HG03039 (cell line): ENCODE measurements around the gene UBAC1.
"Not testable (repeated sequence)": the region's sequence is repeated elsewhere in the genome, so short reads cannot be mapped to it uniquely, and the experiment has no call there.

Source experiments
- ATAC-seq: cut with Tn5 transposase; IDR thresholded peaks from one replicate; pipeline ENCODE4 v1.9.1; 2021; ENCODE audit warnings: mild to moderate bottlenecking, moderate library complexity; ENCODE audit not compliant: unreplicated experiment

Gene UBAC1

GRCh38 chr9:135905380-135906258 is 55.6 kb downstream of the UBAC1 start:
- no peak for ATAC-seq

DNA sequence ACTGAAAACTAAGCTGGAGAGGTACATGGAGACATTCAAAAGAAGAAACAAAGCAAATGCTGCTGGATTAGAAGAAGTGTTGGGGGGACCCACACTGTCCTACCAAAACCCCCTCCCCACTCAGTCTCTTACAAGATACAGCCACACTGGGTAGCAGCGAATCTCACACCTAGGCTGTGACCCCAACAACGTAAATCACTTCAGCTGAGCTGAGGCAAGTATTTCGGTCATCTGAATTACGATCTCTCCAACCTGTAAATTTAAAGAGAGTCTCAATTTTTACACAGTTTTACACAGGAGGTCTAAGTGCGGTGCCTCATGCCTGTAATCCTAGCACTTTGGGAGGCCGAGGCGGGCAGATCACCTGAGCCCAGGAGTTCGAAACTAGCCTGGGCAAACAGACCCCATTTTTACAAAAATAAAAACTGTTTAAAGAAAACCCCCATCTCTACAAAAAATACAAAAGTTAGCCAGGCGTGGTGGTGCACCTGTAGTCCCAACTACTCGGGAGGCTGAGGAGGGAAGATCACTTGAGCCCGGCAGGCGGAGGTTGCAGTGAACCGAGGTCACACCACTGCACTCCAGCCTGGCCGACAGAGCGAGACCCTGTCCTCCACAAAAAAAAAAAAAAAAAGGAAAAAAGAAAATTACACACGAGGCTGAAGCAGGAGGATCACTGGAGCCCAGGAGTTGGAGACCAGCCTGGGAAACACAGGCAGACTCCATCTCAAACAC is 57.2 kb downstream of the UBAC1 start:
- ATAC-seq = no peak

DNA sequence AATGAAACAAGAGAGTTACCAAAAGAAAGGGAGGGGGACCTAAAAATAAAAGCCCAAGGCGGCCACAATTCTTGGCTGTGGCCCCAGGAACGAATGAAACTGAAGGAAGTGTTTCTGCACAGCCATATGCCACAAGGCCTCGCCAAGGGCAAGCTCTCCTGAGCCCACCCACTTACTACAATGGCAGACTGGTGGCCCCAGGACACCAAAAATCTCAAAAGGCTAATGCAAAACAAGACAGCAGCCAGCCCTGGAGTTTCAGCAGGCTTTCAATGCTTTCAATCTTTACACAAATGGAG is 57.9 kb downstream of the UBAC1 start:
- no peak for ATAC-seq

DNA sequence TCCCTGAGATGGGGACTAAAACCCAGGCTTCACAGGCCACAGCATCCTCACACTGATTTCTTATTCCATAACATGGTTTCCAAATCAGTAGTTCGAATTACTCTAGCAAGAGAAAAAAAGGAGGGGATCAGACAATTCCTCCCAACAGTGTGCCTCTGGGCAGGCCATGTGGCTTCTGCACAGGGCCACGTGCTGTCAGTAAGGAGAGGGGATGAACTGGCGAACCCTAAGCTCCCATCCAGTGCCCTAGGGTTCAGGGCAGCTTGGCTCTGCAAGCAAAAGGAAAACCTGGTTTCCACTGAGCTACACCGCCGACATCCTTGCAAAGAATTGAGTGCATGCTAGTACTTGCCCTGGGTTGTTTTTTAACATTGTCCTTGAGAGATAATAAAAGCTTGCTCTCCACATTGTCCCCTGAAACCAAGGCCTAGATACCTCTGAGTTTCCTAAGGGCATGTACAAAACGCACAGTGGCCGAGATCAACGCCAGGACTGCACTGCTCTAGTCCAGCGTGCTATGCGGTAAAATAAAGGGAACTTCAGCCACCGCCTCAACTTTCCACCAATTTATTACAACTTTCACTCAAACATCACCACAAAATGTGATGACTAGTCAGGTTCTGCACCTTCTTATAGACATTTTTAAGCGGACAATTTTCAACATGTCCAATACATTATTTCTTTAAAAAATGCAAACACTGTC is 58.4 kb downstream of the UBAC1 start:
- ATAC-seq = no peak

DNA sequence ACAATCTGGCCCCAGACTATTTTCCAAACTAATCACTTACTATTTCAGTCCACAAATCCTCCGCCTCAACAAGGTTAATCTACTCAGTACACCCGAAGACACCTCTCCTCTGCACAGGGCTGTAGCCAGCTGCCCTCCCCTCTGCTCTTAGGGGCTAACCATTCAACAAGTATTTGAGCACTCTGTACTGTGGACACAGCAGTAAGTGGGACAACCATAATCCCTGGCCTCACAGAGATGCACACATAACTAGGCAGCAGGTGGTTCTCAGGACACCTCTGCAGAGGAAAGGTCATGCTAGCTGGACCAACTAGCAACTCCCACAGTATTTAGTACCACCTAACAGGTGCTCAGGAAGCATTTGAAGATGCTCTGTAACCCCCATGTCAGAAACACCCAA is 59.3 kb downstream of the UBAC1 start:
- no peak for ATAC-seq

- no peak for ATAC-seq
These were observed 60.0 kb downstream of the UBAC1 start for GRCh38 chr9:135901031-135901758.

DNA sequence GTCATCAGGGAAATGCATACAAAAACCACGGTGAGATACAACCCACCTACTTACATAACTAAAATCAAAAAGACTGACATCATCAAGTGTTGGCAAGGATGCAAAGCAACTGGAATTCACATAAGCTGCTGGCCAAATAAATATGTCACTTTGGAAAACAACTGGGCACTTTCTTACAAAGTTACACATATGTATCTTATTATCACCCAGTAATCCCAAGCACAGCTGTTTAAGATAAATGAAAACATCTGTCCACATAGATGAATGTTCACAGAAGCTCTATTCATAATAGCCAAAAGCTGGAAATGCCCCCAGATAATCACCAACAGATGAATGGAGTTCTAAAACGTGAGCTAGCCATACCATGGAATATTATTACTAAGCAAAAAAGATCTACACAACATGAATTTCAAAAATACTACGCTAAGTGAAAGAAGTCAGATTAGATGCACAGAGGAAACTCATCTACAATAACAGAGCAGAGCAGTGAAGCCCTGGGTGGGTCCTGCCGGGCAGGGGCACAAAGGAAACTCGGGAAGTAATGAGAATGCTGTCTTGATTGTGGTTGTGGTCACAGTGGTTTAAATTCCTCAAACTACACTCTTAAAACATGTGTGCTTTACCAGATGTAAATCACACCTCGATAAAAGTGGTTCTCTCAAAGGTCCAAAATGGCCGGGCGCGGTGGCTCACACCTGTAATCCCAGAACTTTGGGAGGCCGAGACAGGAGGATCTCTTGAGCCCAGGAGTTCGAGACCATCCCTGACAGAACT is 62.4 kb downstream of the UBAC1 start:
- ATAC-seq = no peak

DNA sequence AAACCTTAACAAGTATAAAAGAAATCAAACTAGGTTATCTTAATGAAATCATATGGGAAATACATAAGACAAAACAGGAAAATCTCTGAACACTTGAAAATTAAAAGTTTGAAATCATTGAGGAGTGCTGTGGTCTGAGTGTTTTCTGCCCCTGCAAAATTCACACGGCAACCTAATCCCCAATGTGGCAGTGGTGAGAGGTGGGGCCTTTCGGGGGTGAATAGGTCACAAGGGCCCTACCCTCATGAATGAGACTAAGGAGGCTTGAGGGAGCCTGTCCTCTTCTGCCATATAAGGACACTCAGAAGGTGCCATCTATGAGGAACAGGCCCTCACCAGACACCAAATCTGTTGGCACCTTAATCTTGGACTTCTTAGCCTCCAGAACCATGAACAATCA is 64.5 kb downstream of the UBAC1 start:
- ATAC-seq = no peak

DNA sequence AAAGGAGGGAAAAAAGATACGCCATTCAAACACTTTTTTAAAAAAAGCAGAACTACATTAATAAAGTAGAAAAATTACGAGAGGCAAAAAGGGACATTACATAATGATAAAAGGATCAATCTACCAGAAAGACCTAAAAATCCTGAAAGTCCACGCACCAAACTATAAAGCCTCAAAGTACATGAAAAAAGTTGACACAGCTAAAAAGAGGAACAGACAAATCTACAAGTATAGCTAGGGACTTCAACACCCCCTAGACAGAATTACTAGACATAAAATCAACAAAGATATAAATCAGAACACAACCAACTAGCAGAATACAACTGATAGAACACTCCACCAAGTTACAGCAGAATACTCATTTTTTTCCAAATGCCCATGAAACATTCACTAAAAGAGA is 65.0 kb downstream of the UBAC1 start:
- no peak for ATAC-seq

DNA sequence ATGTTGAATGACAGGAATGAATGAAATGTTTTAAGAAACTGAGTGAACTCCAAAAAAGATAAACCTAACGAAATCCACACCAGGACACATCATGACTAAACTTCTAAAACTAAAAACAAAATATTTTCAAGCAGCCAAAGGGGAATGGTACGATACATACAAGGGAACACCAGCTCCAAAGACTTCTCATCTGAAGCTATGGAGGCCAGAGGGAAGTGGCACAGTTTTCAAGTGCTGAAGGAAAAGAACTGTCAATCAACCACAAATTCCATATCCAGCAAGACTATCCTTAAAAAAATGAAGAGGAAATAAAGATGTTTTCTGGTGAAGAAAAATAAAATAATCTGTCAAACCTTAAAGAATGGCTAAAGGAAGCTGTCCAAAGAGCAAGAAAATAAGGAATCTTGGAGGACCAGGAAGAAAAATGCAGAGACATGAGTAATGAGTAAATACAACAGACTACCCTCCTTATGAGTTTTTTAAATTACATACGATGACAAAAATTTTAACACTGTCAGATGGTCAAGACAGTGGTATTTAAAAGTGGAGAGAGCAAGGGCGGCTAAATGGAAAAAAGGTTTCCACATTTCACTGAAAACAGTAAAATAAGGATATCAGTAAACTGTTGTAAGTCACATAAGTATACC is 65.8 kb downstream of the UBAC1 start:
- no peak for ATAC-seq

DNA sequence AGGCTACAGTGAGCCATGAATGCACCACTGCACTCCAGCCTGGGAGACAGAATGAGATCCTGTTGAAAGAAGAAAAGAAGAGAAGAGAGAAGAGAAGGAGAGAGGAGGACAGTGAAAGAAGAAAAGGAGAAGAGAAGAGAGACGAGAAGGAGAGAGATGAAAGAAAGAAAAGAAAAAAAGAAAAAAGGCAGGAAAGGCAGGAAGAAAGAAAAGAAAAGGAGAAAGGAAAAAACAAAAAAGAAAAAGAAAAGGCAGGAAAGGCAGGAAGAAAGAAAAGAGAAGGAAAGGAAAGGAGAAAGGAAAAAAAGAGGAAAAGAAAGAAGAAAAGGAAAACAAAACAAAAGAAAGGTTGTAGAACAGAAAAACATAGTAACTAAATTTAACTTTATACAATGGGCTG is 68.1 kb downstream of the UBAC1 start:
- ATAC-seq = no peak

DNA sequence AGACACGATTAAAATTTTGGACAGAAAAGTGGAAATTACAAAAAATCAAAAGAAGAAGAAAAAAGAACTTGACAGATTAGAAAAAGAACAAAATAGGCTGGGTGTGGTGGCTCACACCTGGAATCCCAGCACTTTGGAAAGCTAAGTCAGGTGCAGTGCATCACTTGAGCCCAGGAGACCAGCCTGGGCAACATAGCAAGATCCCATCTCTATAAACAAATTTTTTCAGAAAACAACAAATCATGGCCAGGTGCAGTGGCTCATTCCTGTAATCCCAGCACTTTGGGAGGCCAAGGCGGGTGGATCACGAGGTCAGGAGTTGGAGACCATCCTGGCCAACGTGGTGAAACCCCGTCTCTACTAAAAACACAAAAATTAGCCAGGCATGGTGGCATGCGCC is 68.8 kb downstream of the UBAC1 start:
- not testable (repeated sequence) for ATAC-seq

GRCh38 chr9:135891027-135891631 is 70.0 kb downstream of the UBAC1 start:
- ATAC-seq = no peak

GRCh38 chr9:135890190-135891026 is 70.8 kb downstream of the UBAC1 start:
- no peak for ATAC-seq

DNA sequence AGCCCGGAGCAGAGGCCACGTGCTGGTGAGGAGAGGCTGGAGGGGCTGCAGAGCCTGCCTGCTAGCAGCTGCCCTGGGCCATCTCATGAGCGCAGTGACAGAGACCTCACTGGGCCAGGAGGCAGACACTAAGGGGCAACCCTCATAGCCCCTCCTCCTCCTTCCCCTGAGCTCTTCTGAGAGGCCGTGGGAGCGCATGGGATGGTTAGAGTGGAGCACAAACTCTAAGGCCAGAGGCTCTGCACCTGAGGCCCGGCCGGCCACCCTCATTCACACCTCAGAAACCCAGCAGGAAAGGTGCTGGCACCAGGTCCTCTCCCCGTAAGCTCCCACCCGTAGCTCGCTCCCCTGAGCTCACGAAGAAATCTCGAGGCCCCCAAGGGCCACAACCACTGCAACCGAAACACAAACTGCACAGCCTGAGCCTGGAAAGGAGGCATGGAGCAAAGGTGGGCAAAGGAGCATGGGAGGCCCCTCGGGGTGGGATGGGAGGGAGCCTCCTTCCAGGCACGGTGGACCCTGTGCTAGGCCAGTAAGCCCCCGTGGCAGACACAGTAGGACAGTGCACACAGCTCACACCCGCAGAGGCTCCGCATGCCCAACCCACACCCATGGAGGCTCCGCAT is 71.5 kb downstream of the UBAC1 start:
- ATAC-seq = no peak

DNA sequence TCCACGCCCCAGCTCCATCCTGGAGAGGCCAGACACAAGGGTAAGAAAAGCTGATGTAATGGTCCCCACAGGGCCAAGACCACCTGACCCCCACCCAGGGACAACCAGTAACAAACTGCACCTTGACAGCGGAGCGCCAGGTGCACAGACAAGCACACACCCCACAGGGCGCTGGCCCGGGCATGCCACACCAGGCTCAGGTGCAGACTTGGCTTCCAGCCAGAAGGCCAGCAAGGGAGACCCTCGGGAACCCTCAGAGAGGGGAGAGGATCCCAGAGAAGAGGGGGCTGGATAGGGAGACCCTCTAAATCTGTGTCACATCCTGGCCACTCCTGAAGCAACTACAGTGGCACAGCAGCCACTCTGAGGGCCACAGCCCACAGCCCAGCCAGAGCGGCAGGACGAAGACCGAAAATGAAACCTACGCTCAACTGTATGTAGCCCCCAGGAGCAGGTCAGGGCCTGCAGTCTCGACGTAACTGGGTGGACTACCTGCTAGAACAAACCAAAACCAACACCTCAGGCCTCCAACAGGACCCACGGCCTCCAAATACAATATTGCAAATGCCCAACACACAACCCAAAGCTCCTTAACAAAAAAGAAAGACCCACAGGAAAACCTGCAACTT is 72.3 kb downstream of the UBAC1 start:
- no peak for ATAC-seq

DNA sequence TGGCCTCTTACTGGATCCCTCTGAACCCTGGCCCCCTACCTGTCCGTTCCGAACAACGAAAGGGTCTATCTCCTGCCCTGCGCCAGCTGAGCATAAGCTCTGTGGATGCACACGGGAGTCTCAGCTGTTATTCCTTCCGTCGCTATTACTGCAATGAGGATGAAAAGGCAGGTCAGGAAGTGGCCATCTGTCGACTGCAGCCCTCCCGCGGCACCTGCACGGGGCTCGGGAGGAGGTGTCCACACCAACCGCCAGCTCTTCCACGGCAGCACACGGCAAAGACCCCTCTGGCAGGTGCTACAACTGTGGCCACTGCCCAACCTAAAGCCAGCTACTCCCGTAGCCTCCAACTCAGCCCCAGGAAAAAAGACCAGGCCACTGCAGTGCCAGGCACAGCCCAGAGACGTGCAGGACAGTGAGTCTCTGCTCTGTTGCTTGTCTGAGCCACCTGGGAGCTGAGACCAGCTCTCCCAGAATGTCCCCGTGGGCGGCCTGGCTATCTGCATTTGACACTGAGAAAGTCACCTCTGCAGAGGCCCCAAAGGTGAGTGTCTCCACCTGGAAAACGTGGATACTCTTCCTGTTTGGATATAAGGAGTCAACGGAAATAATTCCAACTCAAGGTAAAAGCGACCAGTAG is 72.9 kb downstream of the UBAC1 start:
- ATAC-seq = no peak
